GM04503 (cell line): Measurements from ENCODE around the gene SRRM4.
"Not testable (repeated sequence)": the region's sequence is repeated elsewhere in the genome, so short reads cannot be mapped to it uniquely, and the experiment has no call there.

Experiments
- DNase-seq: peaks from one replicate; pipeline ENCODE4 v3.0.0-alpha.2; 2012; ENCODE audit warnings: low read depth

Gene SRRM4, protein sequence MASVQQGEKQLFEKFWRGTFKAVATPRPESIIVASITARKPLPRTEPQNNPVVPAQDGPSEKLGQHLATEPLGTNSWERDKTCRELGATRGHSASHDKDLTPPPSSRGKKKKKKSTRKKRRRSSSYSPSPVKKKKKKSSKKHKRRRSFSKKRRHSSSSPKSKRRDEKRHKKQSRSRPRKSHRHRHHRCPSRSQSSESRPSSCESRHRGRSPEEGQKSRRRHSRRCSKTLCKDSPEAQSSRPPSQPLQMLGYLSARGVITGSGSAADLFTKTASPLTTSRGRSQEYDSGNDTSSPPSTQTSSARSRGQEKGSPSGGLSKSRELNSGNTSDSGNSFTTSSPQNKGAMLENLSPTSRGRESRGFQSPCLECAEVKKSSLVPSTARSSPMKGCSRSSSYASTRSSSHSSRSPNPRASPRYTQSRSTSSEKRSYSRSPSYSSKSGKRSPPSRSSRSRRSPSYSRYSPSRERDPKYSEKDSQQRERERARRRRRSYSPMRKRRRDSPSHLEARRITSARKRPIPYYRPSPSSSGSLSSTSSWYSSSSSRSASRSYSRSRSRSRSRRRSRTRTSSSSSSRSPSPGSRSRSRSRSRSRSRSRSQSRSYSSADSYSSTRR

DNA sequence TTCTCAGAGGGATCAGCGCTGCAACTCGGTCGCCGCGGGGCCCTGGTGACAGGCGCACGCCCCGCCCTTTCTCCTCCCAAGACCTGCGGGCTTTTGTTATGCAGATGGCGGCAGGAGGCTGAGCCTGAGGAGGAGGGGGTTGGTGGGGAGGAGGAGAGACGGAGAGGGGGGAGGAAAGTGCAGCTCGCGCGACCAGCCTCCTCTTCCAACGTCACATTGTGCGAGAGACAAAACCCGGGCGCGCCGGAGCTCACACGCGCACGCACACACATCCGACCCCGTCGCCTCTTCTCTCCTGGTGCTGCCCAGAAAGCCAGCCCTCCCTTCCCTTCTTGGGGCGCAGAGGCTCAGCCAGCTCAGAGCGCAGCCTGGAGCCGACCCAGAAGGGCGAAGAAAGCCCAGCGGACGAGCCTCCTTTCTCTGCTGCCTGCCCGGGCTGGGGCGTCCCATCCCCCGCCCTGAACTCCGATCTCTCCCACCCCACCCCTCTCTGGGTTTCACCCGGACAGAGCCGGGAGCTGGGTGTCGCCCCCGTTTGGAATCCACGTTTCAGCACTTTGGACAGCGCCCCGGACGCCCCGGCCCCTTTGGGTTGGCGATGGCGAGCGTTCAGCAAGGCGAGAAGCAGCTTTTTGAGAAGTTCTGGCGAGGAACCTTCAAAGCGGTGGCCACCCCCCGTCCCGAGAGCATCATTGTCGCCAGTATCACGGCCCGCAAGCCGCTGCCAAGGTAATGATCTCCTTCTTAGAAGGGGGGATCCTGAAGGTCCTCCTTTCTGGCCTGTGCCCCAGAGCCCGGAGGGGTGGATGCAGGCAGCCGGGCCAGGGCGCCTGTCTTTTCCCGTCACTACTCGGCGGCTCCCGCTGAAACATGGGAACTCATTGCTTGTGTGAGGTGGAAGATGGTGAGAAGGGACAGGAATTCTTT lies at the start of gene SRRM4:
Gene SRRM4 (plus strand): TSS at position 257 of the 927 bp plus-strand sequence. CDS start 342 bp downstream, at position 599.
- no peak for DNase-seq

- no peak for DNase-seq
Observed at GRCh38 chr12:118946256-118946655, 35.1 kb upstream of the SRRM4 start.

- no peak for DNase-seq
Observed at GRCh38 chr12:118958520-118958919, 22.8 kb upstream of the SRRM4 start.

- DNase-seq, result no peak
Observed at GRCh38 chr12:118959348-118959747, 22.0 kb upstream of the SRRM4 start.

GRCh38 chr12:118959985-118960560 lies 21.3 kb upstream of the SRRM4 start:
- DNase-seq, result no peak

- no peak for DNase-seq
Observed at GRCh38 chr12:118960865-118961264, 20.5 kb upstream of the SRRM4 start.

DNA sequence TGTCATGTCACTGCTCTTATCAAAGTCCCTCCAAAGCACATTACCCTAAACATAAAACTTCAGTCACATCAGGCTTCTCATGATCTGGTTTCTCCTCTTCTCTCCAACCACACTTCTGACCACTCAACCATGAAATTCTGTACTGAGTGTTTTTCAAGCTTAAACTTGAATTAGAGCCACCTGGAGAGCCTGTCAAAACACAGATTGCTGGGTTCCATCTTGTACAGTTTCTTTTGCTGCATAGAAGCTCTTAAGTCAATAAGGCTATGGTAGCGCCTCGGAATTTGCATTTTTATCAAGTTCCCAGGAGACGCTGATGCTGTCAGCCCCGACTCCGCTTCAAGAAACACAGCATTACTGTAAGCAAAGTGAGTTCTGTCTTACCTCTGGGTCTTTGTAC lies 16.4 kb upstream of the SRRM4 start:
- no peak for DNase-seq

DNA sequence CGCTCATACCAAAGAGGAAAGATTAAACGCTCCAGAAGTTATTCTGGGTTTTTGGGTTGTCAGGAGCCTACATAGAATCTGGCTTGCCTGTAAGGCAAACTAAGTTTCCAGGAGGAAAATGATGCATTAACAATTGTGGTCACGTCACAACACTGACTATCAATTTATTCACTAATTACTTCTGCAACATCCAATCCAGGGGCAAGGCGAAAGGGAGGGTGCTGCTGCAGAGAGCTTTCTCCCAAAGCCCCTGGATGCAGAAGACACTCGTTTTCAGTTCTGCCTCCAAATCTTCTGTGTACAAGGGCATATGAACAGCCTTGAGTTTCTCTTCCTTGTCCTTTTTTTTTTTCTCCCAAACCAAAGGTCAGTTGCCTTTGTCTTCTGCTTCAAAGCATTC lies 10.5 kb upstream of the SRRM4 start:
- DNase-seq, result no peak

GRCh38 chr12:118972982-118973381 lies 8.4 kb upstream of the SRRM4 start:
- no peak for DNase-seq

DNA sequence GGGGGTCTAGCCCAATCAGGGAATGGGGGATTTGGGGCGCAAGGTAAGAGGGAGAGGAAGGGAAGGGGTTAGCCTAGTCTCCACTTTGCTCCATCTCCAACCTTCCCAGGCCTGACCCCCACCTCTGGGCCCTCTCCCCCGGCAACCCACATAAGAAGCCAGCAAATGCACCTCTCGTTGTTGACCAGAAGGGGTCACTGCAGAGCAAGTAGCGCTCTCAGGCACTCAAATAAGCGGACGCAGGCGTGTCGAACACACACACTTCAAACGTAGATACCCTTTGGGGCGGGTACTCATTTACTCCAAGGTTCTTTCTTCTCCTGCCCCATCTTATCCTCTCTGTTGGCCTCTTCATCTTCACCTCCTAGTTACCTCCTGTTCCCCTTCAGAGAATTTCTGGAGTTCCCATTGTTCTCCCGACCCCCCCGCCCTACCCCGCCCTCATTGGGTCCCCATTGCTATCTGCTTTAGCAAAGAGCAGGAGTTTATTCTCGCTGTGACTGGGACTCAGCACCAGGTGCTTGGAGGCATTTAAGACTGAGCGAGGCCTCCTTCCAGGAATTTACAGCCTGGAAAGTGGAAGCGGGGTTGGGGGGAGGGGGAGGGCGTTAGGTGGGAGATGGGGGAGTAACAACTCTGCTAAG lies 1.5 kb upstream of the SRRM4 start:
- no peak for DNase-seq

DNA sequence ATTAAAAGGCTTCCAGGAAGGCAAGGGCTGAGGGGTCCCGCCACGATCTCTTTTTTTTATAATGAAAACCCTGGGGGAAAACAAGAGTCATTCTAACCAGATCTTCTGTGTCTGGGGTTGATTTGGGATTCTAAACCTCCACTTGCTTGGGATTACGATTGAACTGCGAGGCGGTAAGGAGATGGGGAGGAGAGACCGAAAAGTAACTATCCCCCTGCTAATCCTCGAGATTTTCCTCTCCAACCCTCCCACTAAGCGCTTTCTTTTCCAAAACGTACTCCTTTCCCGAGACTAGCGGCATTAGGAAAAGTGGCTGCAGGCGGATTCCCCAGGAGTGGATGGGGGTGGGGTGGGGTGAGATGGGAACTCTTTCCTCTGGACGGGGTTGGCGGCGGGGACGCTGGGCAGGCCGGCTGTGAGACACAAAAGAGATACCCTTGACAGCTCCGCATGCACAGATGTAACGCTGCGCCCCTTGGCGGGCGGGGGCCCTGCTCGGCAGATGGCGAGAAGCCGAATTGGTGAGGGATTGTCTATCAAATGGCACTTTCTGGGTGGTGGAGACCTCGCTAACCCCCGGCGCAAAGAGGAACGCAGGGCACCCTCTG lies 830 bp upstream of the SRRM4 start:
- DNase-seq, result no peak

DNA sequence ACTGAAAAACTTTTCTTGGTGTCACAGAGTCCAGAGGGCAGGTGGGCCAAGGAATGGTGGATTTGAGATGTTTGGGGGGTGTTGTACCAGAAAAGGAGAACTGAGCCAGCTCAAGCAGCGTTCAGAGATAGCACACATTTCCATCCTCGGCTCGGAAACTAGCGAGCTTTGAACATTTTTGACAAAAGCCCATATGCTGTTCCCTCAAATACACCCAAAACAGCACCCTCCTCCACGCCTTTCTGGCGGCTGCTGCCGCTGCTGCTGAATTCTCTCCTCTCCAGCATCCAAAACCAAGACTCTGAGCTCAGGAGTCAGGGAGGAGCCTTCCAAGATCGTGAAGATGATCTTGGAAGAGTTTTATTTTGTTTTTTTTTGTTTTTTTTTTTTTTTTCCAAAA lies 961 bp downstream of the SRRM4 start:
- DNase-seq, result no peak

DNA sequence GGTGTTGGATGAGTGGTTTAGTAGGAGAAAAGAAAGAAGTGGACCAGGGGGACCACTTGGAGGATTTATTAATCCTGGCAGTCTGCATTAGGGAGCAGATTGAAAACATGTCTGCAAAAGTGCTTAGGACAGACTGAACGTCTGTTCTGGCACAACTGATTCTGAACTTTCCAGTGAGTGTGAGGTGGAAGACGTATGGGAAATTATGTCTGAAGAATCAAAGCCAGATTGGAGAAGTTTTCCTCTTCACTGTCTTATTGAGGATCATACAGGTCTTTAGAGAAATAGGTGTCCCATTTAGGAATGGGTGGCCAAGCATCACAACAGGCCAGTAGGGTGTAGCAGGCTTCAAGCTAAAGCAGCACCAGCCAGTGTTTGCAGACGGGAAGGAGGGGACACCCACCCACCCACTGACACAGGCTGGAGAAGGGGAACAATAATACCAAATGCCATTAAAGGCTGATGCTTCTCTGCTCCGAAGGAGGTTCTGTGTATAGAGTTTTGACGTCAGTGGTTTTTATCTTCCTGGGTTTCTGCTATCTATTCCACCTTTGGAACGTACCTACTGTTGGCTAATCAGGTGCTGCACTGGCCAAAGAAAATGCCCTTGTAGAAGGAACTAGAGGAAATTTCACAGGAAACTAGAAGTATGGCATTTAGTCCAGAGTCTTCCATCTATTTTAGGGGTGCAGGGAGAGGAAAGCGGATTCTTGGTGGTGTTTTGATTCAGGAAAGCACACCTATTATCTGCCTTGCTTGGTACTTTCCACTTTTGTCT lies 1.8 kb downstream of the SRRM4 start:
- no peak for DNase-seq

DNA sequence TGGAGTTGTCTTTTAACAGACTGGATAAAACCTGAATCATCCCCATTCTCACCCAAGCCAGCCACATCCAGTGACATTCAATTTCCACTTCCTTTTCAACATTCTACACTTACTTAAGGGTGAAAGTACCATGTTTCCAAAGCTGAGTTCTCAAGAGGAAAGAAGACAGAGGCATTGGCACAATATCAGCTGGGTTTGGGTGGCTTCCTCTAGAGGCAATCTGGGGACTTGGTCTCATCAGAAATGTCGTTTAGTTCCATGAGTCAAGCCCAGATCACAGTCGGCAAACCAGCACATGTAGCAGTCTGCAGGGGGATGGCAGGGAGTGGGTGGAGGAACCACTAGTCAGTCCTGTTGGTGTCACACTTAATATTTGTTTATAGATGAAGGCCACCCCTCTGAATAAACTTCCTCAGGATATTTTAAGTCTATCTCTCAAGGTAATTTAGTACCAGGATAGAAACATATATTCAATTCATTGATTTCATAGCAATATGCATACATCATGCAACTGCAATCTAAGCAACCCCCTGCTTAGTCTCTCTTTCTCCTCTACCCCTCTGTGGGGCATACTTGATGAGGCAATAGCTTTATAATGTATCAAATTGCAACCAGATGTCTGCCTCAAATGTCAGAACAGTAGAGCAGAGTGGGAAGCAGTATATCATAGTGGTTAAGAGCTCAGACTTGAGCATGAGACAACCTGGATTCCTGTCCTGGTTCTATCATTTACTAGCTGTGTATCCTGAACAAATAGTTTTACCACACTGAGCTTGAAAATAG lies 3.0 kb downstream of the SRRM4 start:
- DNase-seq, result no peak

DNA sequence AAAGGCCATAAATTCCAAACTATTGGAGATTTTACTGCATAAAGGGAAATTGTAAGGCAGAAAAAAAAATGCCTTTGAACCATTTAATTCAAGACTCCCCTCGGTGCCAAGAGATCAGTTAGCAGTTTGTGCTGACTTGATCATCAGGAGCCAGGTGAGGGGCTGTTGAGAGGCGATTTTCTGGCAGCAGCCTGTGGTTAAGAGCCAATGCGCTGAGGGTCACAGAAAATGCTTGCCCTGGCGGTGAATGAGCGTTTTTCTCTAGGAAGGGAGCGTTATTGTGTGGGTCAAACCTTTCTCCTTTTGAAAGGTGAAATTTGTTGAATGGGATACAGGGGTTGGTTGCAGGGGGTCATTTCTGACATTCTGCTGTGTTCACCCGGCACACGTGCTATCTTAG lies 4.7 kb downstream of the SRRM4 start:
- DNase-seq, result no peak

- no peak for DNase-seq
Observed at GRCh38 chr12:118999107-118999506, 17.8 kb downstream of the SRRM4 start.

DNA sequence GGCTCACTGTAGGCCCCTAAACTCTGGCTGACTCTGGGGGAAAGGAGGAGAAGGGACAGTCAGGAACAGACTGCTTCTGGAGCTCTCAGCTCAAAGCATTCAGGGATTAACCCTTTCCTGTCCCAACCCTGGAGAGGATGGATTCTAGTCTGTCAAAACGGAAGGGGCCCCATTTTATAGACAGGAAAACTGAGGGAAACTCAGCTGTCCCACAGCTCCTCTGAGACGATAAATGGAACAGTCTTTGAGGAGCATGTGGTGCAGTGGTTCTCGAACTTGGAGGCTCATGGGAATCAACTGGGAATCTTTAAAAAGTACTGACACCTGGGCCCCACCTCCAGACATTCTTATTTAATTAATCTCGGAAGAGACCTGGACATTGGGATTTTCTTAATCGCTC lies 23.7 kb downstream of the SRRM4 start:
- no peak for DNase-seq

DNA sequence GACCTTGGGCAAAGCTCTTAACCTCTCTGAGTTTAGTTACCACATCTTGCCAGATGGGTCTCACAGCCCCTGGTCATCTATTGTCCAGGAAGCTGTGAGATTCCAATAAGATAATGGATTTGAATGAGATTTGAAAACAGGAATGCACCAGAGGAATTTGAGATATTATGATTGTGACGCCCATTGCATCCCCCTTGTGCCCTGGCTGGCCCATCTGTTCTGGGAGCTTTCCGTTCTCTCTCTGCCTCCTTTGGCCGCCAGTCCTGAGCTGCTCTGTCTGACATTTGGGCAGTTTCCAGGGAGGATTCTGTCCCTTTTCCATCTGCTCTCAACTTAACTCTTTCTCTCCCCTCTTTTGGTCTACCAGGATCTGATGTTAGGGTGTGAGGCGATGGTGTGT lies 24.6 kb downstream of the SRRM4 start:
- DNase-seq, result no peak

DNA sequence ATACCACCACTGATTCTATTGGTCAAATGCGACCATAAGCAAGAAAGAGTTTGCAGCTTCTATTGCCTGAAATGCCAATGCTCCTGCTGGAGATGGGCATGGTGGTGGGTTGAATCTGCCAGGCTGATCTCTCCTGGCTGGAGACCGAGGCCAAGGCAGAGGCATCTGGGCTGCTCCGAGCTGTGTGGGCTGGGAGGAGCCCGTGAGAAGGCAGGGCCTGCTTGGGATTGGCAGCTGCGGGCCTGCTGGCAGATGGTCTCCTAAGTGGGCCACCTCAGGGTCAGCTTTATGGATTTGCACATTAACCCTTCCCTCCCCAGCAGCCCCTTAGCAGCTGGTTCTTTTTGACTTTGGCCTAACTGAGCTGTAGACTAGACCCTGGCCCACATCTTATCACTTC lies 25.4 kb downstream of the SRRM4 start:
- no peak for DNase-seq

- DNase-seq, result not testable (repeated sequence)
Observed at GRCh38 chr12:119008273-119008672, 26.9 kb downstream of the SRRM4 start.
